H9 (cell line): ENCODE data around the gene OR2AT4. TPM values are rescaled to one million over a fixed set of nuclear protein-coding genes. Genes with fewer than 3 reads are reported as not detected.

Source experiments
- DNase-seq: peaks from one replicate; pipeline ENCODE4 v3.0.0-alpha.2; 2017
- H2AFZ ChIP-seq: one replicate; pipeline ENCODE4 v1.6.1; 2013; ENCODE audit warnings: mild to moderate bottlenecking, low read length, control low read depth, moderate library complexity
- H2AK5ac ChIP-seq: 2 replicates; pipeline ENCODE4 v1.6.1; 2013; ENCODE audit warnings: low read length, control low read depth, mixed read lengths; ENCODE audit not compliant: insufficient read length
- H2BK120ac ChIP-seq: one replicate; pipeline ENCODE4 v1.6.1; 2013; ENCODE audit warnings: low read depth, mild to moderate bottlenecking, low read length, control low read depth, inconsistent platforms; ENCODE audit not compliant: poor library complexity, severe bottlenecking
- H2BK12ac ChIP-seq: 2 replicates; pipeline ENCODE4 v1.6.1; 2013; ENCODE audit warnings: low read length, control low read depth, mixed read lengths, low read depth; ENCODE audit not compliant: insufficient read length
- H2BK15ac ChIP-seq: 2 replicates; pipeline ENCODE4 v1.6.1; 2013; ENCODE audit warnings: low read depth, low read length, control low read depth
- H2BK20ac ChIP-seq: one replicate; pipeline ENCODE4 v1.6.1; 2013; ENCODE audit warnings: low read depth, mild to moderate bottlenecking, low read length, control low read depth, inconsistent platforms; ENCODE audit not compliant: poor library complexity, severe bottlenecking
- H2BK5ac ChIP-seq: 2 replicates; pipeline ENCODE4 v1.6.1; 2013; ENCODE audit warnings: low read length, control low read depth, mixed read lengths; ENCODE audit not compliant: insufficient read length
- H3K14ac ChIP-seq: 2 replicates; pipeline ENCODE4 v1.6.1; 2013; ENCODE audit warnings: low read length, control low read depth; ENCODE audit not compliant: insufficient read depth
- H3K18ac ChIP-seq: 2 replicates; pipeline ENCODE4 v1.6.1; 2013; ENCODE audit warnings: low read depth, mild to moderate bottlenecking, mixed read lengths, low read length, control low read depth; ENCODE audit not compliant: insufficient read length
- H3K23ac ChIP-seq: 2 replicates; pipeline ENCODE4 v1.6.1; 2013; ENCODE audit warnings: low read length, control low read depth, mixed read lengths, low read depth; ENCODE audit not compliant: insufficient read length
- H3K23me2 ChIP-seq: 2 replicates; pipeline ENCODE4 v1.6.1; 2013; ENCODE audit warnings: low read depth, mild to moderate bottlenecking, mixed read lengths, low read length, control low read depth; ENCODE audit not compliant: insufficient read length, poor library complexity, severe bottlenecking
- H3K27ac ChIP-seq: 2 replicates; pipeline ENCODE4 v1.5.1; 2013; ENCODE audit warnings: low read length, control low read depth, mixed read lengths, low read depth; ENCODE audit not compliant: insufficient read length
- H3K27me3 ChIP-seq: 2 replicates; pipeline ENCODE4 v1.6.1; 2013; ENCODE audit warnings: low read length, control low read depth, inconsistent platforms; ENCODE audit not compliant: insufficient read depth
- H3K4ac ChIP-seq: 2 replicates; pipeline ENCODE4 v1.6.1; 2013; ENCODE audit warnings: low read depth, mild to moderate bottlenecking, control low read depth, inconsistent platforms, low read length, moderate library complexity
- H3K4me1 ChIP-seq: 2 replicates; pipeline ENCODE4 v1.6.1; 2013; ENCODE audit warnings: low read length, control low read depth, inconsistent platforms; ENCODE audit not compliant: insufficient read depth
- H3K4me2 ChIP-seq: 2 replicates; pipeline ENCODE4 v1.6.1; 2013; ENCODE audit warnings: low read length, control low read depth, mixed read lengths; ENCODE audit not compliant: insufficient read length, insufficient read depth
- H3K56ac ChIP-seq: 2 replicates; pipeline ENCODE4 v1.6.1; 2013; ENCODE audit warnings: low read depth, mild to moderate bottlenecking, mixed read lengths, low read length, control low read depth; ENCODE audit not compliant: insufficient read length
- H3K79me1 ChIP-seq: 2 replicates; pipeline ENCODE4 v1.6.1; 2013; ENCODE audit warnings: low read depth, mild to moderate bottlenecking, moderate library complexity, low read length, control low read depth, inconsistent platforms; ENCODE audit not compliant: insufficient read depth, poor library complexity, severe bottlenecking
- H3K79me2 ChIP-seq: 2 replicates; pipeline ENCODE4 v1.6.1; 2013; ENCODE audit warnings: low read length, control low read depth, inconsistent platforms; ENCODE audit not compliant: insufficient read depth
- H3K9ac ChIP-seq: 2 replicates; pipeline ENCODE4 v1.6.1; 2013; ENCODE audit warnings: low read length, control low read depth, mixed read lengths; ENCODE audit not compliant: insufficient read length; ENCODE audit errors: extremely low read depth
- H3K9me3 ChIP-seq: one replicate; pipeline ENCODE4 v1.6.1; 2013; ENCODE audit warnings: low read depth, low read length, inconsistent platforms; ENCODE audit not compliant: control insufficient read depth
- H3T11ph ChIP-seq: one replicate; pipeline ENCODE4 v1.6.1; 2013; ENCODE audit warnings: mild to moderate bottlenecking, low read length, control low read depth, inconsistent platforms
- H4K20me1 ChIP-seq: one replicate; pipeline ENCODE4 v1.6.1; 2013; ENCODE audit not compliant: control insufficient read depth, insufficient read length, insufficient read depth
- H4K5ac ChIP-seq: 2 replicates; pipeline ENCODE4 v1.6.1; 2013; ENCODE audit warnings: low read depth, mild to moderate bottlenecking, mixed read lengths, low read length, control low read depth; ENCODE audit not compliant: insufficient read length
- H4K8ac ChIP-seq: replicated peaks from 2 replicates; pipeline ENCODE4 v1.6.1; 2013; ENCODE audit warnings: low read length, control low read depth, mixed read lengths, low read depth; ENCODE audit not compliant: insufficient read length
- H4K91ac ChIP-seq: 2 replicates; pipeline ENCODE4 v1.6.1; 2013; ENCODE audit warnings: low read depth, mild to moderate bottlenecking, moderate library complexity, mixed read lengths, low read length, control low read depth; ENCODE audit not compliant: insufficient read length
- H3K27ac Mint-ChIP-seq, 3 experiments: 2 replicates in 2 of 3; 3 replicates in 1 of 3; pipeline ENCODE4 v1.8.0; 2020 to 2021; ENCODE audit warnings: mixed read lengths in 3 of 3, mild to moderate bottlenecking in 1 of 3, moderate library complexity in 1 of 3
- H3K27me3 Mint-ChIP-seq: 2 replicates; pipeline ENCODE4 v1.8.0; 2021; ENCODE audit warnings: low read depth, mild to moderate bottlenecking, moderate library complexity, mixed read lengths
- H3K36me3 Mint-ChIP-seq, 3 experiments: 2 replicates in 2 of 3; 3 replicates in 1 of 3; pipeline ENCODE4 v1.8.0; 2020 to 2021; ENCODE audit warnings: low read depth in 3 of 3, mixed read lengths in 3 of 3; ENCODE audit not compliant: insufficient read depth in 1 of 3
- H3K4me1 Mint-ChIP-seq, 2 experiments: 2 replicates each; pipeline ENCODE4 v1.8.0; 2020; ENCODE audit warnings: mixed read lengths in 2 of 2
- H3K4me3 Mint-ChIP-seq, 2 experiments: 2 replicates in 1 of 2; 3 replicates in 1 of 2; pipeline ENCODE4 v1.8.0; 2020 to 2021; ENCODE audit warnings: mild to moderate bottlenecking in 2 of 2, mixed read lengths in 2 of 2, moderate library complexity in 1 of 2
- H3K9me3 Mint-ChIP-seq, 2 experiments: 2 replicates in 1 of 2; 3 replicates in 1 of 2; pipeline ENCODE4 v1.8.0; 2020; ENCODE audit warnings: mild to moderate bottlenecking in 2 of 2, mixed read lengths in 2 of 2, moderate library complexity in 1 of 2
- WGBS: extraction: QIAGEN DNeasy Blood & Tissue Kit; methylation state at CpG from one replicate; pipeline ENCODE4 v1.1.7; 2013; ENCODE audit warnings: missing lambda C conversion rate, low lambda C conversion rate, mixed read lengths; ENCODE audit not compliant: insufficient read length; ENCODE audit errors: extremely low coverage; 5-methylcytosine and 5-hydroxymethylcytosine counted together
- total RNA-seq: library from RNA; stranded (reverse); gene quantifications from 2 replicates; pipeline ENCODE4 v1.2.1, GENCODE V29; 2021
- TF ChIP-seq, protein P1 (sequence below): fragments of 200-600 bp; sonication (generic); conservative IDR thresholded peaks from 3 replicates; pipeline ENCODE4 v1.8.0; 2021; ENCODE audit warnings: antibody characterized with exemption, mild to moderate bottlenecking

OR2AT4 gene
- total RNA-seq, 1 experiment from 2014 or later = not detected

DNA sequence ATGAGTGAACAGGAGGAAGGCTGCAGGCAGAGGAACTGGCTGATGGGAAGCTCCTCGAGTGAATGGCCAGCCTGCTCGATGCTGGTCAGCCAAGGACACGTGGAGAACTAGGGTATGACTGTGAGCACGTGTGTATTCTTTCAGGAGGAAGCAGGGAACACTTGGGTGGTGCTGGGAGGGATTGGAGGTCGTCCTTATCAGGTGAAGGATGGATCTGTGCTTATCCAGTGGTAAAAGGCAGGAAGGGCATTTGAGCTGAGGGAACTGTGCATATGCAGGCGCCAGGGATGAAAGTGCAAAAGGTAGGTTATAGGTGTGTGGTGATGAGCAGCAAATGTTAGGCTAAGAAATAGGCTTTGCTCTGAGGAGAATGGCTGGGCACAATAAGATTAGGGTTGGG is 44.5 kb upstream of the OR2AT4 start:
- Histone ChIP-seq H3T11ph (no peak overlapping the region), H3K4ac (no peak overlapping the region), H3K23ac (no peak overlapping the region), H3K23me2 (no peaks in the 10 kb centered on the region), H3K27me3 (no peaks in the 10 kb centered on the region), H3K9me3 (no peaks in the 10 kb centered on the region), H3K27ac (no peak overlapping the region), H3K4me1 (peaks cover 5% of the 10 kb centered on the region), H2BK12ac (no peak overlapping the region), H4K91ac (no peak overlapping the region), H2BK20ac (no peak overlapping the region), H3K9ac (no peak overlapping the region), H2AFZ (no peak overlapping the region), H2BK5ac (no peak overlapping the region), H3K14ac (no peak overlapping the region), H3K4me2 (no peak overlapping the region), H2AK5ac (no peak overlapping the region), H3K79me1 (no peaks in the 10 kb centered on the region), H3K18ac (no peak overlapping the region), H2BK120ac (no peak overlapping the region), H3K56ac (no peak overlapping the region), H4K8ac (no peak overlapping the region), H2BK15ac (no peak overlapping the region), H4K20me1 (no peaks in the 10 kb centered on the region), H3K79me2 (no peaks in the 10 kb centered on the region), H4K5ac (no peak overlapping the region)
- H3K27ac Mint-ChIP-seq = no peak overlapping the region
- H3K27me3 Mint-ChIP-seq = peaks cover 20% of the 10 kb centered on the region
- H3K9me3 Mint-ChIP-seq = no peaks in the 10 kb centered on the region
- TF ChIP-seq, protein P1, sequence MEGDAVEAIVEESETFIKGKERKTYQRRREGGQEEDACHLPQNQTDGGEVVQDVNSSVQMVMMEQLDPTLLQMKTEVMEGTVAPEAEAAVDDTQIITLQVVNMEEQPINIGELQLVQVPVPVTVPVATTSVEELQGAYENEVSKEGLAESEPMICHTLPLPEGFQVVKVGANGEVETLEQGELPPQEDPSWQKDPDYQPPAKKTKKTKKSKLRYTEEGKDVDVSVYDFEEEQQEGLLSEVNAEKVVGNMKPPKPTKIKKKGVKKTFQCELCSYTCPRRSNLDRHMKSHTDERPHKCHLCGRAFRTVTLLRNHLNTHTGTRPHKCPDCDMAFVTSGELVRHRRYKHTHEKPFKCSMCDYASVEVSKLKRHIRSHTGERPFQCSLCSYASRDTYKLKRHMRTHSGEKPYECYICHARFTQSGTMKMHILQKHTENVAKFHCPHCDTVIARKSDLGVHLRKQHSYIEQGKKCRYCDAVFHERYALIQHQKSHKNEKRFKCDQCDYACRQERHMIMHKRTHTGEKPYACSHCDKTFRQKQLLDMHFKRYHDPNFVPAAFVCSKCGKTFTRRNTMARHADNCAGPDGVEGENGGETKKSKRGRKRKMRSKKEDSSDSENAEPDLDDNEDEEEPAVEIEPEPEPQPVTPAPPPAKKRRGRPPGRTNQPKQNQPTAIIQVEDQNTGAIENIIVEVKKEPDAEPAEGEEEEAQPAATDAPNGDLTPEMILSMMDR = no peak
- H3K4me3 Mint-ChIP-seq = no peak overlapping the region
- no peaks in the 10 kb centered on the region for H3K36me3 Mint-ChIP-seq
- H3K4me1 Mint-ChIP-seq = peaks cover 3 to 8% of the 10 kb centered on the region in 2 experiments; a peak in 3 of 4 replicates
- no peak for DNase-seq
- WGBS = no CpG with 5 or more reads among the region's 6 CpGs
